CD14-positive monocyte (primary cell): Measurements from ENCODE around the gene MAP3K7. TPM values are rescaled to one million over a fixed set of nuclear protein-coding genes. Genes with fewer than 3 reads are reported as not detected.

Source experiments
- DNase-seq, 3 donors: peaks; one replicate each; pipeline ENCODE4 v3.0.0-alpha.2; 2011 to 2022
- H2AFZ ChIP-seq: 2 replicates; pipeline ENCODE4 v1.6.0; 2012; ENCODE audit warnings: mild to moderate bottlenecking, low read depth, low read length, inconsistent platforms; ENCODE audit not compliant: insufficient read depth, poor library complexity, severe bottlenecking
- H3K27ac ChIP-seq, 2 donors: 1 replicate in 1 of 2; 2 replicates in 1 of 2; pipeline ENCODE4 v1.5.1; 2012 to 2013; ENCODE audit warnings: low read length in 2 of 2, control low read depth in 1 of 2, inconsistent platforms in 1 of 2, low read depth in 1 of 2, mild to moderate bottlenecking in 1 of 2
- H3K27me3 ChIP-seq, 2 donors: one replicate each; pipeline versions ENCODE4 v1.6.0 to v1.6.1; 2011 to 2013; ENCODE audit warnings: low read length in 2 of 2; ENCODE audit not compliant: control insufficient read depth in 2 of 2, insufficient read depth in 2 of 2
- H3K36me3 ChIP-seq, 2 donors: replicated peaks in 1 of 2; 1 replicate in 1 of 2; 2 replicates in 1 of 2; pipeline versions ENCODE4 v1.5.1 to v1.6.1; 2012 to 2013; ENCODE audit warnings: low read length in 2 of 2, control low read depth in 1 of 2, inconsistent platforms in 1 of 2, mild to moderate bottlenecking in 1 of 2; ENCODE audit not compliant: insufficient read depth in 2 of 2, control insufficient read depth in 1 of 2
- H3K4me1 ChIP-seq, 2 donors: 1 replicate in 1 of 2; 2 replicates in 1 of 2; pipeline versions ENCODE4 v1.5.1 to v1.6.1; 2012 to 2013; ENCODE audit warnings: low read length in 2 of 2, control low read depth in 1 of 2, inconsistent platforms in 1 of 2, mild to moderate bottlenecking in 1 of 2, moderate library complexity in 1 of 2; ENCODE audit not compliant: insufficient read depth in 2 of 2, control insufficient read depth in 1 of 2
- H3K4me2 ChIP-seq: replicated peaks from 2 replicates; pipeline ENCODE3; 2012; ENCODE audit warnings: low read length, moderate library complexity, mild to moderate bottlenecking; ENCODE audit not compliant: poor library complexity, severe bottlenecking; ENCODE audit errors: extremely low read depth
- H3K4me3 ChIP-seq, 3 experiments: fragments of 200-600 bp in 1 of 3; sonication (generic) in 1 of 3; replicated peaks in 1 of 3; 1 replicate in 2 of 3; 2 replicates in 1 of 3; pipeline ENCODE4 v1.5.1; 2011 to 2013; ENCODE audit warnings: low read length in 3 of 3, mild to moderate bottlenecking in 3 of 3, control low read depth in 2 of 3, low read depth in 2 of 3, inconsistent platforms in 1 of 3, moderate library complexity in 1 of 3
- H3K79me2 ChIP-seq: 2 replicates; pipeline ENCODE4 v1.6.0; 2012; ENCODE audit warnings: mild to moderate bottlenecking, control low read depth, inconsistent platforms, low read length, moderate library complexity; ENCODE audit not compliant: insufficient read depth
- H3K9ac ChIP-seq: 2 replicates; pipeline ENCODE4 v1.6.0; 2017; ENCODE audit warnings: low read length, mild to moderate bottlenecking; ENCODE audit not compliant: insufficient read depth, poor library complexity, severe bottlenecking
- H3K9me3 ChIP-seq, 2 donors: replicated peaks in 1 of 2; 1 replicate in 1 of 2; 2 replicates in 1 of 2; pipeline versions ENCODE4 v1.5.1 to v1.6.1; 2012 to 2013; ENCODE audit warnings: low read length in 2 of 2, control low read depth in 1 of 2; ENCODE audit not compliant: control insufficient read depth in 1 of 2, insufficient read depth in 1 of 2
- H4K20me1 ChIP-seq: 2 replicates; pipeline ENCODE4 v1.6.0; 2012; ENCODE audit warnings: mild to moderate bottlenecking, low read length, control low read depth, moderate library complexity; ENCODE audit not compliant: insufficient read depth
- H3K27ac Mint-ChIP-seq, 7 donors: one replicate each; pipeline ENCODE4 v1.8.0; 2020; ENCODE audit warnings: mild to moderate bottlenecking in 7 of 7, mixed read lengths in 7 of 7, moderate library complexity in 6 of 7, inconsistent platforms in 2 of 7
- H3K27me3 Mint-ChIP-seq, 3 donors: one replicate each; pipeline ENCODE4 v1.8.0; 2021 to 2022; ENCODE audit warnings: low read depth in 3 of 3, mild to moderate bottlenecking in 3 of 3, mixed read lengths in 3 of 3, moderate library complexity in 3 of 3, inconsistent platforms in 1 of 3
- H3K36me3 Mint-ChIP-seq, 2 donors: one replicate each; pipeline ENCODE4 v1.8.0; 2020; ENCODE audit warnings: mixed read lengths in 2 of 2, inconsistent platforms in 1 of 2, mild to moderate bottlenecking in 1 of 2
- H3K4me1 Mint-ChIP-seq: one replicate; pipeline ENCODE4 v1.8.0; 2020; ENCODE audit warnings: mild to moderate bottlenecking, mixed read lengths
- H3K4me3 Mint-ChIP-seq, 2 donors: one replicate each; pipeline ENCODE4 v1.8.0; 2020; ENCODE audit warnings: mild to moderate bottlenecking in 2 of 2, mixed read lengths in 2 of 2, moderate library complexity in 1 of 2
- H3K9me3 Mint-ChIP-seq, 7 donors: one replicate each; pipeline ENCODE4 v1.8.0; 2020 to 2022; ENCODE audit warnings: mixed read lengths in 7 of 7, mild to moderate bottlenecking in 6 of 7, moderate library complexity in 6 of 7, inconsistent platforms in 2 of 7
- WGBS: methylation state at CpG from one replicate; pipeline ENCODE4 v1.1.5; 2013; ENCODE audit warnings: missing lambda C conversion rate; ENCODE audit not compliant: insufficient coverage; 5-methylcytosine and 5-hydroxymethylcytosine counted together
- intact Hi-C, 2 donors: fragments of 100-400 bp; cut with micrococcal nuclease; formaldehyde crosslinking; loops; one replicate each; pipeline versions ENCODE4 v1.15.0 to v1.15.1; 2023
- polyA plus RNA-seq, 3 donors: library from polyadenylated mRNA; depleted of rRNA in 1 of 3; unstranded in 2 of 3; stranded (reverse) in 1 of 3; fragments of 300-500 nt in 2 of 3; fragments of >200 nt in 1 of 3; fragmentation: Illumina TruSeq in 2 of 3; gene quantifications; 1 replicate in 2 of 3; 2 replicates in 1 of 3; pipeline ENCODE4 v1.2.3, GENCODE V29; 2012 to 2021
- TF ChIP-seq, protein P1 (sequence below): fragments of 200-600 bp; IDR thresholded peaks from one replicate; pipeline ENCODE4 v1.8.0; 2022; ENCODE audit warnings: antibody characterized with exemption, mild to moderate bottlenecking

MAP3K7 gene
- polyA plus RNA-seq, 3 donors, result 12.4 to 20.0 (median 15.3) TPM

DNA sequence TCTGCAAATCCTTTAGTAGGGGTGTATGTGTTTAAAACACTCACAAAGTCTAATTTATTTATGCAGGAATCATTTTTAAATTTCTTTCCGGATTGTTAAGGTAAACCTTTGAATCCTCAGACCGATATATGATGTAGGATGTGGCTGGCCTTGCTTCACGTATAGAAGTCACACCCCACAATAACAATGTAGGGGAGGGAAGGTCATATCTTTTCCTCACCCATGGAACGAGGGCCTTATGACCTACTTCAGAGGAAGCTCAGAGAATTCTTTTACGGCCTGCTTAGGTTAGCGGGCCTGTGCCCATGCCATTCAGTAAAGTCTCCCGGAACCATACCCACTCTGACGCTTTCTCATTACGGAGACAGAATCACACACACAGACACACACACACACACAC lies 102.9 kb downstream of the MAP3K7 start:
- DNase-seq, result no peak
- intact Hi-C loops, result no loop called here
- TF ChIP-seq, protein P1, sequence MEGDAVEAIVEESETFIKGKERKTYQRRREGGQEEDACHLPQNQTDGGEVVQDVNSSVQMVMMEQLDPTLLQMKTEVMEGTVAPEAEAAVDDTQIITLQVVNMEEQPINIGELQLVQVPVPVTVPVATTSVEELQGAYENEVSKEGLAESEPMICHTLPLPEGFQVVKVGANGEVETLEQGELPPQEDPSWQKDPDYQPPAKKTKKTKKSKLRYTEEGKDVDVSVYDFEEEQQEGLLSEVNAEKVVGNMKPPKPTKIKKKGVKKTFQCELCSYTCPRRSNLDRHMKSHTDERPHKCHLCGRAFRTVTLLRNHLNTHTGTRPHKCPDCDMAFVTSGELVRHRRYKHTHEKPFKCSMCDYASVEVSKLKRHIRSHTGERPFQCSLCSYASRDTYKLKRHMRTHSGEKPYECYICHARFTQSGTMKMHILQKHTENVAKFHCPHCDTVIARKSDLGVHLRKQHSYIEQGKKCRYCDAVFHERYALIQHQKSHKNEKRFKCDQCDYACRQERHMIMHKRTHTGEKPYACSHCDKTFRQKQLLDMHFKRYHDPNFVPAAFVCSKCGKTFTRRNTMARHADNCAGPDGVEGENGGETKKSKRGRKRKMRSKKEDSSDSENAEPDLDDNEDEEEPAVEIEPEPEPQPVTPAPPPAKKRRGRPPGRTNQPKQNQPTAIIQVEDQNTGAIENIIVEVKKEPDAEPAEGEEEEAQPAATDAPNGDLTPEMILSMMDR, result no peak
- peaks cover 0 to 13% of the 10 kb centered on the region in 2 donors for H3K9me3 ChIP-seq
- H4K20me1 ChIP-seq, result no peaks in the 10 kb centered on the region
- H2AFZ ChIP-seq, result no peak overlapping the region
- peaks cover 6 to 29% (median 24%) of the 10 kb centered on the region in 7 donors for H3K9me3 Mint-ChIP-seq
- no peak overlapping the region for H3K9ac ChIP-seq
- H3K4me1 ChIP-seq, result peaks cover 3 to 4% of the 10 kb centered on the region in 2 donors
- WGBS, result 100% methylated on average over 4 of the region's 9 CpGs
- H3K36me3 ChIP-seq, result no peaks in the 10 kb centered on the region
- no peaks in the 10 kb centered on the region for H3K79me2 ChIP-seq
- peaks cover 0 to 2% (median 2%) of the 10 kb centered on the region in 3 donors for H3K27me3 Mint-ChIP-seq
- no peak overlapping the region for H3K27ac Mint-ChIP-seq
- H3K4me2 ChIP-seq, result no peak overlapping the region
- H3K4me3 Mint-ChIP-seq, result no peak overlapping the region
- no peaks in the 10 kb centered on the region for H3K36me3 Mint-ChIP-seq
- H3K27me3 ChIP-seq, result no peaks in the 10 kb centered on the region
- H3K4me3 ChIP-seq, result no peak overlapping the region
- H3K4me1 Mint-ChIP-seq, result peaks cover 5% of the 10 kb centered on the region
- H3K27ac ChIP-seq, result no peak overlapping the region

DNA sequence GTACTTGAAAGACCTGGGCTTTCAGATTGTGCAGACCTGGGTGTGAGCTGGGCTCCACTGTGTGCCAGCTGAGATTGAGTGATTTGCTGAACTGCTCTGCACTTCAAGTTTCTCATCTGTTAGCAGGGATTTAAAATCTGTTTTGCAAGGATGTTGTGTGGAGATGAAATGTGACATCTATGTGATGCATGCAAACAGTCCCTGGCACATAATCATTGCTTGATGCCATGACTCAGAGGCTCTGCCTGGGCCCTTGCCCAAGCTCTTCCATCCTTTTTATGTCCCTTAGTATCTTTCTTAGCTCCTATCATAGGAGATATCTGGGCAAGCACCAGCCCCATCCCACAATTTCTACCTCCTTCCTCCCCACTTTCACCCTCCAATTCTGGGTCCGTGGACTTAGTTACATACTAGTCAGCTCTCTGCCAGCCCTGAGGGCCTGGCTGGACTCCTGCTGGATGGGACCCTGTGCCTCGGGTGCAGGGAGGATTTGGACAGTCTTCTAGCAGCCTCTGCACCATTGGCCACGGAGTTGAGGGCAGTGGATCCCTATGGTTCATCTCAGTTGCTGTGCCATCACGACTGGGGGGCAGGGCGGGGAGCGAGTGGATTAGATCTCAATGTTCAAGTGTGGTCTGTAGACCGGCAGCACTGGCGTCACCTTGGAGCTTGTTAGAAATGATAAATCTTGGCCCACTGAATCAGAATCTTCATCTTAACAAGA lies 103.6 kb downstream of the MAP3K7 start:
- Histone ChIP-seq H3K27me3 (no peaks in the 10 kb centered on the region), H2AFZ (no peak overlapping the region), H3K9ac (no peak overlapping the region), H3K4me2 (no peak overlapping the region), H4K20me1 (no peaks in the 10 kb centered on the region), H3K9me3 (peaks cover 0 to 13% of the 10 kb centered on the region in 2 donors), H3K36me3 (no peaks in the 10 kb centered on the region), H3K4me1 (peaks cover 5 to 9% of the 10 kb centered on the region in 2 donors), H3K79me2 (no peaks in the 10 kb centered on the region), H3K4me3 (no peak overlapping the region), H3K27ac (no peak overlapping the region)
- intact Hi-C loops, result no loop called here
- H3K36me3 Mint-ChIP-seq, result no peaks in the 10 kb centered on the region
- TF ChIP-seq, protein P1, result no peak
- DNase-seq, result peak in 1 of 3 donors; percentile 19
- peak overlapping the region in 2 of 7 donors; percentile 6 to 46 for H3K27ac Mint-ChIP-seq
- WGBS, result 83% methylated on average over 3 of the region's 8 CpGs
- H3K4me1 Mint-ChIP-seq, result peaks cover 8% of the 10 kb centered on the region
- H3K9me3 Mint-ChIP-seq, result peaks cover 6 to 29% (median 24%) of the 10 kb centered on the region in 7 donors
- peaks cover 0 to 4% (median 2%) of the 10 kb centered on the region in 3 donors for H3K27me3 Mint-ChIP-seq
- no peak overlapping the region for H3K4me3 Mint-ChIP-seq
